ENCODE measurements around the gene PISD.

Gene PISD

DNA sequence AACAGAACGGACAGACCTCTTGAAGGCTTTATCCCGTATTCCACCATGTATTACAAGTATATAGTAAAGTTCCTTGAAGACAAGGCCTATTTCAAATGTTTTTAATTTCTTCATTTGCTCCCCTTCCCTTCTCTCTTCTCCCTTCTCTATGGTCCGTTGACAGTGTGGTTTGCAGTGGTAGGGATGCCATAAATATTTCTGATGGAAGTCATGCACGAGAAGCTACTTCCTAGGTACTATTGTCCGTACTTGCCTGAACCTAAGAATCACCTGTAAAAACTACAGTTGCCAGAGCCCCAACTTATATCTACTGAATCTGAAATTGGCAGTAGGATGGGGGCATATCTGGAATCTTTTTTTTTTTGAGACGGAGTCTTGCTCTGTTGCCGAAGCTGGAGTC, 2.8 kb downstream of the PISD start:
- DNase-seq (ENCODE audit: low spot score): no peak
- TF ChIP-seq, protein P1, sequence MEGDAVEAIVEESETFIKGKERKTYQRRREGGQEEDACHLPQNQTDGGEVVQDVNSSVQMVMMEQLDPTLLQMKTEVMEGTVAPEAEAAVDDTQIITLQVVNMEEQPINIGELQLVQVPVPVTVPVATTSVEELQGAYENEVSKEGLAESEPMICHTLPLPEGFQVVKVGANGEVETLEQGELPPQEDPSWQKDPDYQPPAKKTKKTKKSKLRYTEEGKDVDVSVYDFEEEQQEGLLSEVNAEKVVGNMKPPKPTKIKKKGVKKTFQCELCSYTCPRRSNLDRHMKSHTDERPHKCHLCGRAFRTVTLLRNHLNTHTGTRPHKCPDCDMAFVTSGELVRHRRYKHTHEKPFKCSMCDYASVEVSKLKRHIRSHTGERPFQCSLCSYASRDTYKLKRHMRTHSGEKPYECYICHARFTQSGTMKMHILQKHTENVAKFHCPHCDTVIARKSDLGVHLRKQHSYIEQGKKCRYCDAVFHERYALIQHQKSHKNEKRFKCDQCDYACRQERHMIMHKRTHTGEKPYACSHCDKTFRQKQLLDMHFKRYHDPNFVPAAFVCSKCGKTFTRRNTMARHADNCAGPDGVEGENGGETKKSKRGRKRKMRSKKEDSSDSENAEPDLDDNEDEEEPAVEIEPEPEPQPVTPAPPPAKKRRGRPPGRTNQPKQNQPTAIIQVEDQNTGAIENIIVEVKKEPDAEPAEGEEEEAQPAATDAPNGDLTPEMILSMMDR (IDR thresholded peaks at IDR 0.05; ENCODE audit: extremely low read depth, missing control alignments): no peak

DNA sequence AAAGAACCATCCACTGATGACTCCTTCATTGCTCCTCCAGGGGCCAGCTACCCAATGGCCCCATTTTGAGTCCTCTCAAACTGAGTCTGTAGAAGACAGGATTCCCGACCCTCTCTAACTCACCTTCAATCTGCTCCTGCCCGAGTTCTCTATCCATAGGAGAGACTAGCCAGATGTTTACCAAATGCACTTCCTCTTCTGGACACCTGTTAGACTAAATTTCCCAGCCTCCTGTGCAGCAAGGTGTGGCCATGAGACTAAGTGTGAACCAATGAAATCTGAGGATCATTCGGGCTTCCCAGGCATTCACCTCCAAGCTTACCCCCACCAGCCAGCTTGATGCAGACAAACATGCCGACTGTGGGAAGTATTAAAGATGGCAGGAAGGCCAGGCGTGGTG, 7.6 kb downstream of the PISD start:
- TF ChIP-seq, protein P1 (IDR thresholded peaks at IDR 0.05; ENCODE audit: extremely low read depth, missing control alignments): no peak
- no peak for DNase-seq (ENCODE audit: low spot score)

DNA sequence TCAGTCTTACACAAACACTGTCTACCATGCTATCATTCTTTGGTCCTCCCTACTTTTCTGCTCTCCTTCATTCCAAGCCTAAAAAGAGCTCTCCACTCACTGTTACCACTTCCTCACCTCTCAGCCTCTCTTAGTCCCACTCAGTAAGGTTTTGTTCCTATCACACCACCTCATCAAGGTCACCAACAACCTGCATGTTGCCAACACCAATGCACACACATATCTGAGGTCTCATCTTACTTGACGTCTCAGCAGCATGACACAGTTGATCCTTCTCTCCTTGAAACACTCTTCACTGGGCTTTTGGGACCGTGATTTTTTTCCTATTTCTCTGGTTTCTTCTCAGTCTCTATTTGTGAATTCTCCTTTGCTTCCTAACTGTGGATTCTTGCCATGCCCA, 8.1 kb downstream of the PISD start:
- no peak for DNase-seq (ENCODE audit: low spot score)
- TF ChIP-seq, protein P1 (IDR thresholded peaks at IDR 0.05; ENCODE audit: extremely low read depth, missing control alignments): no peak

DNA sequence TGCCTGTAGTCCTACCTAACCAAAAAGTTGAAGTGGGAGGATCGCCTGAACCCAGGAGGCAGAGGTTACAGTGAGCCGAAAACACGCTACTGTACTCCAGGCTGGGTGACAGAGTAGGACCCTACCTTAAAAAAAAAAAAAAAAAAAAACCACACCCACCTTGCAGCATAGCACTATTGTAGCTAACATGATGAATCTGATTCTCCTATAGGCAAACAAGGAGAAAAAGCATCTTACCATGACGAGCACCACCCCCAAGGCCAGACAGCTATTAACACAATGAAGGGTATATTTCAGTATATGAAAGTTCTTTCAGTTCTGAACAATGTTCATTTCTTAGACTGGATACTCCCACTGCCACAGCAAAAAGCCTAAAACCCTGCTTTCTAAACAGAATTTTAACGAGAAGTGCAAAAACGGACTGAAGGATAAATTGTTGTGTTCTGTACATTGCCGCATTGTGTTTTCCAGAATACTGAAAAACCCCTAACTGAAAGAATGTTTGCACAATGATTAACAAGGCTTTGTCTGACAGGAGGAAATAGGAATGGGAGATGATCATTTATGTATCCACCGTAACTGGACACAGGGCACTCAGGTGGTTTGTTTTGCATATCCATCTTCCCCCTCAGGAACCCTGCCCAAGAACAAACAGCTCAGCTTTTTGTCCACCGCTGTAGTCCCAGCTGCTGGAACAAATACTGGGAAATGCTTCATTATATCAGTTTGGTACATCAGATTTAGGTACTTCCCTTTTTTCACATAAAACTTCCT, 8.9 kb downstream of the PISD start:
- TF ChIP-seq, protein P1 (IDR thresholded peaks at IDR 0.05; ENCODE audit: extremely low read depth, missing control alignments): no peak
- no peak for DNase-seq (ENCODE audit: low spot score)

DNA sequence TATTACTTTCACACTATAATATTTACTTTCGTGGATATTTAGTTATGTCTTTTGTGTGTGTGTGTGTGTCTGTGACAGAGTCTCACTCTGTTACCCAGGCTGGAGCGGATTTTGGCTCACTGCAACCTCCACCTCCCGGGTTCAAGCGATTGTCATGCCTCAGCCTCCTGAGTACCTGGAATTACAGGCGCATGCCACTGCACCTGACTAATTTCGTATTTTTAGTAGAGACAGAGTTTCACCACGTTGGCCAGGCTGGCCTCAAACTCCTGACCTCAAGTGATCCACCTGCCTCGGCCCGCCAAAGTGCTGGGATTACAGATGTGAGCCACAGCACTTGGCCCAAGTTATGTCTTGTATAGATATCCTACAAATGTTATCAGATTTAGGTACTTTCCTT, 9.9 kb downstream of the PISD start:
- TF ChIP-seq, protein P1 (IDR thresholded peaks at IDR 0.05; ENCODE audit: extremely low read depth, missing control alignments): no peak
- DNase-seq (ENCODE audit: low spot score): no peak

DNA sequence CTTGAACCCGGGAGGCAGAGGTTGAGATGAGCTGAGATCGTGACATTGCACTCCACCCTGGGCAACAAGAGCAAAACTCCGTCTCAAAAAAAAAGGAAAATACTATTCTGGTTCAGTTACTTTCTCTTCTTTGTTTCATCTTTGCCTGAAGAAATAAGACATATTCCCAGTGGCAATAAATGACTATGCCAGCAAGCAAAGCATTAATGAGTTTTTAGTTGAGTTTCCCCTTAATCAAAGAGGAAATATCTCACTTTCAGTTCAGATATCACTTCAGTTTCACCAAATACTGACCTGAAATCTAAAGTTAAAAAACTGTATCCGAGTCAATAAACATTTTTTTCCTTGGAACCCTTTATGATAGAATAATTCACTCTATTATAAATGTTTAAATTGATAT, 10.4 kb downstream of the PISD start:
- no peak for DNase-seq (ENCODE audit: low spot score)

DNA sequence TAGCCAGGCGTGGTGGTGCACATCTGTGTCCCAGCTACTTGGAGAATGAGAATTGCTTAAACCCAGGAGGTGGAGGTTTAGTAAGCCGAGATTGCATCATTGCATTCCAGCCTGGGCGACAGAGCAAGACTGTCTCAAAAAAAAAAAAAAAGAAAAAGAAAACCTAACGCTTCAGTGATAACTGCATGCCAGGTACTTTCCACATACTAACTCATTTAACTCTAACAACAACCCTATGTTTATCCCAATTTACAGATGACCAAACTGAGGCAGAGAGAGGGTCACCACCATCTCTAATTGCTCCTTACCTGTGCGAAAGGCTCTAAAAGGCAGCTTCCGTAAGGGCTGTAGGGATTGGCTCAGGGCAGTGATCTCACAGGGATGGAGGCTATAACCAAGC, 11.6 kb downstream of the PISD start:
- TF ChIP-seq, protein P1 (IDR thresholded peaks at IDR 0.05; ENCODE audit: extremely low read depth, missing control alignments): no peak
- no peak for DNase-seq (ENCODE audit: low spot score)

More for the DNA sequence above, 10.4 kb downstream of the PISD start:
- TF ChIP-seq, protein P1 (IDR thresholded peaks at IDR 0.05; ENCODE audit: extremely low read depth, missing control alignments): no peak
